HEK293 (cell line): ENCODE data around the gene NR2E3.

Experiments used
- ZNF155 ChIP-seq: fragments of 450-650 bp; formaldehyde crosslinking; IDR thresholded peaks from 2 replicates; pipeline ENCODE4 v1.5.1; 2016; ENCODE audit warnings: missing biosample characterization, missing genetic modification characterization
- TF ChIP-seq, protein P1 (sequence below): fragments of 450-650 bp; formaldehyde crosslinking; IDR thresholded peaks from 2 replicates; pipeline ENCODE4 v1.5.1; 2016; ENCODE audit warnings: missing biosample characterization, missing genetic modification characterization
- TF ChIP-seq, protein P2 (sequence below): fragments of 450-650 bp; formaldehyde crosslinking; IDR thresholded peaks from 2 replicates; pipeline ENCODE4 v1.5.1; 2016; ENCODE audit warnings: missing biosample characterization, missing genetic modification characterization

DNA sequence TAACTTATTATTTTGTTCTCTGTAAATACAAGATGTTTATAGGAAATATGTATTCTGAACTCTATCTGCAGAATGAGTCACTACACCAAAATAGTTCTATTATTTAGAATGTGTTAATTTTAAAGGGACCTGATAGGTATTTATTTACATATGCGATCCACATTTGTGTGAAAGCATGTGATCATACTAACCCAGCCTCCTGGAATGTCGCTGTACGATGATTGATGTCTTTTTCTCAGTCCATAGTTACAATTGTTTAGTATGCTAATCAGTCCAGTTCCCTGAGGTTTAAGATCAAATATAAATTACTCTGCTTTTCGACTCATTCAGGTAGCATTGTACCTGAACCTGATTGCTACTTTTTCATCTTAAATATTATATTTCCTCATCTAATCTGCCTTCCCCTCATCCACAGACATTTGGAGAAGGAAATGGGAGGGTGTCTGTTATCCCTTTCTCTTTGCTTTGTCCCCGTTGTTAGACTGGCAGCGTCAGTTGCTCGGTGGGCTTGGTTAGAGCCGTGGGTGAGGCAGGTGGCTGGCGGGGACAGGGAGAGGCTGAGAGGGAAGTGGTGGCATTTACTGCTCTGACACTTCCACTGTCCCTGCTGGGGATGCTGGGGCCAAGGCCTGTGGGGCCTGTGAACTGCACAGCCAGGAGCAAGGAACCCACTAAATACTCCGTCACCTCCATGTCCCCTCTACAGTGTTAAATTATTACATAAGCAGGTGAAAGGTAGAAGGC, 27.8 kb upstream of the NR2E3 start:
- no peak for TF ChIP-seq ZNF155 (tag by site-specific recombination)
- TF ChIP-seq, protein P1, sequence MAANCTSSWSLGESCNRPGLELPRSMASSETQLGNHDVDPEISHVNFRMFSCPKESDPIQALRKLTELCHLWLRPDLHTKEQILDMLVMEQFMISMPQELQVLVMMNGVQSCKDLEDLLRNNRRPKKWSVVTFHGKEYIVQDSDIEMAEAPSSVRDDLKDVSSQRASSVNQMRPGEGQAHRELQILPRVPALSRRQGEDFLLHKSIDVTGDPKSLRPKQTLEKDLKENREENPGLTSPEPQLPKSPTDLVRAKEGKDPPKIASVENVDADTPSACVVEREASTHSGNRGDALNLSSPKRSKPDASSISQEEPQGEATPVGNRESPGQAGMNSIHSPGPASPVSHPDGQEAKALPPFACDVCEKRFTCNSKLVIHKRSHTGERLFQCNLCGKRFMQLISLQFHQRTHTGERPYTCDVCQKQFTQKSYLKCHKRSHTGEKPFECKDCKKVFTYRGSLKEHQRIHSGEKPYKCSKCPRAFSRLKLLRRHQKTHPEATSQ (tag by site-specific recombination) = no peak
- TF ChIP-seq, protein P2, sequence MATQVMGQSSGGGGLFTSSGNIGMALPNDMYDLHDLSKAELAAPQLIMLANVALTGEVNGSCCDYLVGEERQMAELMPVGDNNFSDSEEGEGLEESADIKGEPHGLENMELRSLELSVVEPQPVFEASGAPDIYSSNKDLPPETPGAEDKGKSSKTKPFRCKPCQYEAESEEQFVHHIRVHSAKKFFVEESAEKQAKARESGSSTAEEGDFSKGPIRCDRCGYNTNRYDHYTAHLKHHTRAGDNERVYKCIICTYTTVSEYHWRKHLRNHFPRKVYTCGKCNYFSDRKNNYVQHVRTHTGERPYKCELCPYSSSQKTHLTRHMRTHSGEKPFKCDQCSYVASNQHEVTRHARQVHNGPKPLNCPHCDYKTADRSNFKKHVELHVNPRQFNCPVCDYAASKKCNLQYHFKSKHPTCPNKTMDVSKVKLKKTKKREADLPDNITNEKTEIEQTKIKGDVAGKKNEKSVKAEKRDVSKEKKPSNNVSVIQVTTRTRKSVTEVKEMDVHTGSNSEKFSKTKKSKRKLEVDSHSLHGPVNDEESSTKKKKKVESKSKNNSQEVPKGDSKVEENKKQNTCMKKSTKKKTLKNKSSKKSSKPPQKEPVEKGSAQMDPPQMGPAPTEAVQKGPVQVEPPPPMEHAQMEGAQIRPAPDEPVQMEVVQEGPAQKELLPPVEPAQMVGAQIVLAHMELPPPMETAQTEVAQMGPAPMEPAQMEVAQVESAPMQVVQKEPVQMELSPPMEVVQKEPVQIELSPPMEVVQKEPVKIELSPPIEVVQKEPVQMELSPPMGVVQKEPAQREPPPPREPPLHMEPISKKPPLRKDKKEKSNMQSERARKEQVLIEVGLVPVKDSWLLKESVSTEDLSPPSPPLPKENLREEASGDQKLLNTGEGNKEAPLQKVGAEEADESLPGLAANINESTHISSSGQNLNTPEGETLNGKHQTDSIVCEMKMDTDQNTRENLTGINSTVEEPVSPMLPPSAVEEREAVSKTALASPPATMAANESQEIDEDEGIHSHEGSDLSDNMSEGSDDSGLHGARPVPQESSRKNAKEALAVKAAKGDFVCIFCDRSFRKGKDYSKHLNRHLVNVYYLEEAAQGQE = no peak
